Right atrium auricular region (tissue), 2 donors: ENCODE results near the gene MFAP1. TPM values are rescaled to one million over a fixed set of nuclear protein-coding genes. Genes with fewer than 3 reads are reported as not detected.

Experiments used
- DNase-seq: peaks from one replicate; pipeline ENCODE4 v3.0.0-alpha.2; 2019; ENCODE audit warnings: low spot score
- H3K27ac ChIP-seq, 2 donors: fragments of 200-600 bp; sonication (generic); 1 replicate in 1 of 2; 2 replicates in 1 of 2; pipeline ENCODE4 v1.5.1; 2016 to 2019
- H3K27me3 ChIP-seq, 2 donors: fragments of 200-600 bp; sonication (generic); one replicate each; pipeline versions ENCODE4 v1.5.1 to v1.6.0; 2017 to 2019
- H3K36me3 ChIP-seq: fragments of 200-600 bp; sonication (generic); one replicate; pipeline ENCODE4 v1.5.1; 2016
- H3K4me1 ChIP-seq, 2 donors: fragments of 200-600 bp; sonication (generic); one replicate each; pipeline versions ENCODE4 v1.5.1 to v1.6.0; 2017 to 2019
- H3K4me3 ChIP-seq, 2 donors: fragments of 200-600 bp; sonication (generic); 1 replicate in 1 of 2; 2 replicates in 1 of 2; pipeline ENCODE4 v1.5.1; 2017 to 2019; ENCODE audit warnings: mild to moderate bottlenecking in 1 of 2, moderate library complexity in 1 of 2
- H3K9me3 ChIP-seq, 2 donors: fragments of 200-600 bp; sonication (generic); one replicate each; pipeline ENCODE4 v1.5.1; 2019
- CTCF ChIP-seq, 2 donors: fragments of 200-600 bp; sonication (generic); IDR thresholded peaks; one replicate each; pipeline ENCODE4 v1.5.1; 2019; ENCODE audit warnings: antibody characterized with exemption in 2 of 2
- total RNA-seq, 2 donors: library from RNA; depleted of rRNA; stranded (reverse); fragments of >200 nt; gene quantifications; one replicate each; pipeline ENCODE4 v1.1.0, GENCODE V29; 2016

Gene MFAP1
- total RNA-seq, 2 donors from 2014 or later, result 12.3 to 16.6 TPM

GRCh38 chr15:43775411-43775965 lies 49.0 kb downstream of the MFAP1 start:
- H3K9me3 ChIP-seq, result no peaks in the 10 kb centered on the region
- H3K4me3 ChIP-seq, result no peak overlapping the region
- peak in 1 of 2 donors; percentile 48 for TF ChIP-seq CTCF (IDR thresholded peaks at IDR 0.05)
- peak overlapping the region; percentile 93 to 94 for H3K27ac ChIP-seq
- no peak for DNase-seq
- H3K4me1 ChIP-seq, result peaks cover 0 to 21% of the 10 kb centered on the region in 2 donors
- no peaks in the 10 kb centered on the region for H3K27me3 ChIP-seq
- peaks cover 37% of the 10 kb centered on the region for H3K36me3 ChIP-seq

GRCh38 chr15:43774062-43774461 lies 50.4 kb downstream of the MFAP1 start:
- Histone ChIP-seq H3K9me3 (no peaks in the 10 kb centered on the region), H3K4me3 (no peak overlapping the region), H3K4me1 (peaks cover 0 to 21% of the 10 kb centered on the region in 2 donors), H3K27ac (no peak overlapping the region), H3K27me3 (no peaks in the 10 kb centered on the region), H3K36me3 (peaks cover 49% of the 10 kb centered on the region)
- no peak for TF ChIP-seq CTCF (IDR thresholded peaks at IDR 0.05)
- DNase-seq, result no peak

- no peak overlapping the region for H3K27ac ChIP-seq
- peaks cover 63% of the 10 kb centered on the region for H3K36me3 ChIP-seq
Observed at GRCh38 chr15:43772624-43773023, 51.9 kb downstream of the MFAP1 start.

GRCh38 chr15:43771816-43772215 lies 52.7 kb downstream of the MFAP1 start:
- no peaks in the 10 kb centered on the region for H3K9me3 ChIP-seq
- no peak for TF ChIP-seq CTCF (IDR thresholded peaks at IDR 0.05)
- DNase-seq, result no peak
- no peaks in the 10 kb centered on the region for H3K27me3 ChIP-seq
- peaks cover 71% of the 10 kb centered on the region for H3K36me3 ChIP-seq
- H3K4me3 ChIP-seq, result no peak overlapping the region
- H3K27ac ChIP-seq, result no peak overlapping the region
- peaks cover 0 to 11% of the 10 kb centered on the region in 2 donors for H3K4me1 ChIP-seq

More at GRCh38 chr15:43772624-43773023, 51.9 kb downstream of the MFAP1 start:
- DNase-seq, result no peak
- Histone ChIP-seq H3K9me3 (no peaks in the 10 kb centered on the region), H3K4me1 (peaks cover 0 to 14% of the 10 kb centered on the region in 2 donors), H3K4me3 (no peak overlapping the region), H3K27me3 (no peaks in the 10 kb centered on the region)
- no peak for TF ChIP-seq CTCF (IDR thresholded peaks at IDR 0.05)

GRCh38 chr15:43769584-43770228 lies 54.8 kb downstream of the MFAP1 start:
- DNase-seq, result peak; percentile 75
- Histone ChIP-seq H3K9me3 (no peaks in the 10 kb centered on the region), H3K36me3 (peaks cover 92% of the 10 kb centered on the region), H3K27me3 (no peaks in the 10 kb centered on the region), H3K27ac (no peak overlapping the region), H3K4me1 (no peaks in the 10 kb centered on the region), H3K4me3 (no peak overlapping the region)
- peak; percentile 48 to 74 for TF ChIP-seq CTCF (IDR thresholded peaks at IDR 0.05)
